ENCODE results near the gene RAD17. TPM values are rescaled to one million over a fixed set of nuclear protein-coding genes. Genes with fewer than 3 reads are reported as not detected.
"Not testable (repeated sequence)": the region's sequence is repeated elsewhere in the genome, so short reads cannot be mapped to it uniquely, and the experiment has no call there.

RAD17 gene
- total and polyA plus RNA-seq, 2 donors (not counting 3 experiments of a cell fraction or from before 2014, with no cell fraction given), result 10.1 to 18.4 TPM

DNA sequence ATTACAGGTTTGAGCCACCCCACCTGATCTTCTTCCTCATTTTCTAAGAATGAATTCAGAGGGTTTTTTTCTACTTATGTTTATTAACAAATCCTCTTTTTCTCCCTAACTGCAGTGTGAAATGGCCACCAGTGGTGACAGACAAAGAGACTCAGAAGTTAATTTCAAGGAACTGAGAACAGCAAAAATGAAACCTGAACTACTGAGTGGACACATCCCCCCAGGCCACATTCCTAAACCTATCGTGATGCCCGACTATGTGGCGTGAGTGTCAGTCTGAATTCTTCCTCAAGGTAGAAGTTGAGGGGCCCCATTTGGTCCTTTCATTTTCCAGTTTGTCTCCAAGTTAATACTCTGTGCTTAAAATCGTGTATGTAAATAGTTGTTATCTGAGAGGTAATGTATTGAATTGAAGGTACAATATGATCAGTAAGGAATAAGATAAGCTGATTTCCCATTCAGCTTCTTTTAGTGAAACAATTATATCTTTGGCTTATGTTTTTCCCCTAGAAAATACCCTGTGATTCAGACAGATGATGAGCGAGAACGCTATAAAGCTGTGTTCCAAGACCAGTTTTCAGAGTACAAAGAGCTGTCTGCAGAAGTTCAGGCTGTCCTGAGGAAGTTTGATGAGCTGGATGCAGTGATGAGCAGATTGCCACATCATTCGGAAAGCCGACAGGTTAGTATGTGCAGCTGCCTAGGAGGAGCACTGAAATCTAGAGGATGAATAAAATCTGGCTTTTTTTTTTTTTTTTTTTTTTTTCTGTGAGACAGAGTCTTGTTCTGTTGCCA is 63.0 kb downstream of the RAD17 start:
- H3K79me2 ChIP-seq (ENCODE audit: control insufficient read depth, insufficient read depth, low read length), result no peaks in the 10 kb centered on the region
- no peak overlapping the region for H3K4me3 ChIP-seq (replicated peaks in 1 of 3; ENCODE audit: insufficient read depth in 1 of 3, low read depth in 1 of 3, low read length in 3 of 3)
- BruUV-seq (replicated peaks), result no TSS peak
- ChIA-PET CTCF (interaction anchor here (0.7 kb wide), 1 partner anchor 340 kb away, joined by 3 read pairs; no protein-coding TSS in a partner anchor), POLR2A (interaction anchor here (0.6 kb wide), 1 partner anchor 14 kb away, joined by 5 read pairs; no protein-coding TSS in a partner anchor)
- H2AFZ ChIP-seq (ENCODE audit: low read depth, low read length), result no peak overlapping the region
- H3K9me1 ChIP-seq (replicated peaks; ENCODE audit: control insufficient read depth, extremely low read depth, insufficient read depth, low read length), result no peaks in the 10 kb centered on the region
- TF ChIP-seq JUN (IDR thresholded peaks at IDR 0.05; ENCODE audit: borderline replicate concordance, insufficient read depth, insufficient read length, low read depth), result no peak
- no peak for TF ChIP-seq POLR2A (IDR thresholded peaks at IDR 0.05; ENCODE audit: low read depth, low read length)
- no peak for TF ChIP-seq POLR2AphosphoS5 (IDR thresholded peaks at IDR 0.05; ENCODE audit: insufficient read depth, low read depth, low read length)
- TF ChIP-seq, protein P1, sequence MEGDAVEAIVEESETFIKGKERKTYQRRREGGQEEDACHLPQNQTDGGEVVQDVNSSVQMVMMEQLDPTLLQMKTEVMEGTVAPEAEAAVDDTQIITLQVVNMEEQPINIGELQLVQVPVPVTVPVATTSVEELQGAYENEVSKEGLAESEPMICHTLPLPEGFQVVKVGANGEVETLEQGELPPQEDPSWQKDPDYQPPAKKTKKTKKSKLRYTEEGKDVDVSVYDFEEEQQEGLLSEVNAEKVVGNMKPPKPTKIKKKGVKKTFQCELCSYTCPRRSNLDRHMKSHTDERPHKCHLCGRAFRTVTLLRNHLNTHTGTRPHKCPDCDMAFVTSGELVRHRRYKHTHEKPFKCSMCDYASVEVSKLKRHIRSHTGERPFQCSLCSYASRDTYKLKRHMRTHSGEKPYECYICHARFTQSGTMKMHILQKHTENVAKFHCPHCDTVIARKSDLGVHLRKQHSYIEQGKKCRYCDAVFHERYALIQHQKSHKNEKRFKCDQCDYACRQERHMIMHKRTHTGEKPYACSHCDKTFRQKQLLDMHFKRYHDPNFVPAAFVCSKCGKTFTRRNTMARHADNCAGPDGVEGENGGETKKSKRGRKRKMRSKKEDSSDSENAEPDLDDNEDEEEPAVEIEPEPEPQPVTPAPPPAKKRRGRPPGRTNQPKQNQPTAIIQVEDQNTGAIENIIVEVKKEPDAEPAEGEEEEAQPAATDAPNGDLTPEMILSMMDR (IDR thresholded peaks at IDR 0.05; ENCODE audit: extremely low read depth in 1 of 2, insufficient read depth in 1 of 2, low read depth in 1 of 2, low read length in 2 of 2), result no peak
- no peak for TF ChIP-seq FOS (IDR thresholded peaks at IDR 0.05; ENCODE audit: borderline replicate concordance, insufficient read depth, low read length)
- TF ChIP-seq, protein P2, sequence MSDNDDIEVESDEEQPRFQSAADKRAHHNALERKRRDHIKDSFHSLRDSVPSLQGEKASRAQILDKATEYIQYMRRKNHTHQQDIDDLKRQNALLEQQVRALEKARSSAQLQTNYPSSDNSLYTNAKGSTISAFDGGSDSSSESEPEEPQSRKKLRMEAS (IDR thresholded peaks at IDR 0.05; ENCODE audit: insufficient read depth, insufficient read length), result no peak
- DNase-seq (ENCODE audit: low read depth, low spot score), result no peak
- dilution Hi-C loops (cut with MboI; ENCODE audit: extremely low pct_ligation_motif_present, low sequenced_read_pairs), result no loop called here
- no peaks in the 10 kb centered on the region for H4K20me1 ChIP-seq (replicated peaks; ENCODE audit: control insufficient read depth, extremely low read depth, insufficient read depth, low read length)
- no peaks in the 10 kb centered on the region for H3K27me3 ChIP-seq (ENCODE audit: control insufficient read depth in 2 of 2, insufficient read depth in 2 of 2, low read length in 2 of 2)
- no peak overlapping the region for H3K9ac ChIP-seq (replicated peaks; ENCODE audit: extremely low read depth, insufficient read depth, low read length)
- intact Hi-C loops (cut with micrococcal nuclease), result no loop called here
- H3K4me2 ChIP-seq (ENCODE audit: insufficient read depth, low read length), result no peak overlapping the region
- H3K4me1 ChIP-seq (ENCODE audit: control insufficient read depth, extremely low read depth, insufficient read depth, low read length), result no peaks in the 10 kb centered on the region
- H3K9me3 ChIP-seq (replicated peaks; ENCODE audit: control insufficient read depth, insufficient read depth, low read length), result no peaks in the 10 kb centered on the region
- H3K36me3 ChIP-seq (ENCODE audit: control insufficient read depth in 2 of 2, extremely low read depth in 1 of 2, insufficient read depth in 2 of 2, low read length in 2 of 2), result no peaks in the 10 kb centered on the region
- H3K27ac ChIP-seq (ENCODE audit: insufficient read depth, low read depth, low read length), result no peak overlapping the region
- FAIRE-seq, result no peak

DNA sequence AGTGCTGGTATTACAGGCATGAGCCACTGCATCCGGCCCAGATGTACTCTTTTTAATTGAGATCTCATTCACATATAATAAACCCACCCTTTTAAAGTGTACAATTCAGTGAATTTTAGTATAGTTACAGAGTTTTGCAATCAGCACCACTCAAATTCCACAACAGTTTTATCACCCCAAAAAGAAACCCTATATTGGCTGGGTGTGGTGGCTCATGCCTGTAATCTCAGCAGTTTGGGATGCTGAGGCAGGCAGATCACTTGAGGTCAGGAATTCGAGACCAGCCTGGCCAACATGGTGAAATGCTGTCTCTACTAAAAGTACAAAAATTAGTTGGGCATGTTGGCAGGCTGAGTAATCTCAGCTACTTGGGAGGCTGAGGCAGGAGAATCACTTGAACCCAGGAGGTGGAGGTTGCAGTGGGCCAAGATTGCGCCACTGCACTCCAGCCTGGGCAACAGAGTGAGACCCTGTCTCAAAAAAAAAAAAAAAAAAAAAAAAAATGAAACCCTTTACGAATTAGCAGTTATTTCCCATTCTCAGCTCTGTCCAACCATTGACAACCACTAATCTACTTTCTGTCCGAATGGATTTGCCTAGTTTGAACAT is 65.8 kb downstream of the RAD17 start:
- H3K9me1 ChIP-seq (replicated peaks; ENCODE audit: control insufficient read depth, extremely low read depth, insufficient read depth, low read length); H3K79me2 ChIP-seq (ENCODE audit: control insufficient read depth, insufficient read depth, low read length); H2AFZ ChIP-seq (ENCODE audit: low read depth, low read length); intact Hi-C loops (cut with micrococcal nuclease); FAIRE-seq; H3K4me1 ChIP-seq (ENCODE audit: control insufficient read depth, extremely low read depth, insufficient read depth, low read length); H3K27me3 ChIP-seq (ENCODE audit: control insufficient read depth in 2 of 2, insufficient read depth in 2 of 2, low read length in 2 of 2); POLR2A ChIA-PET; H3K36me3 ChIP-seq (ENCODE audit: control insufficient read depth in 2 of 2, extremely low read depth in 1 of 2, insufficient read depth in 2 of 2, low read length in 2 of 2); H3K27ac ChIP-seq (ENCODE audit: insufficient read depth, low read depth, low read length); BruUV-seq (replicated peaks); H4K20me1 ChIP-seq (replicated peaks; ENCODE audit: control insufficient read depth, extremely low read depth, insufficient read depth, low read length); CTCF ChIA-PET; H3K9ac ChIP-seq (replicated peaks; ENCODE audit: extremely low read depth, insufficient read depth, low read length); H3K9me3 ChIP-seq (replicated peaks; ENCODE audit: control insufficient read depth, insufficient read depth, low read length); H3K4me3 ChIP-seq (replicated peaks in 1 of 3; ENCODE audit: insufficient read depth in 1 of 3, low read depth in 1 of 3, low read length in 3 of 3); H3K4me2 ChIP-seq (ENCODE audit: insufficient read depth, low read length); DNase-seq (ENCODE audit: low read depth, low spot score); dilution Hi-C loops (cut with MboI; ENCODE audit: extremely low pct_ligation_motif_present, low sequenced_read_pairs): not testable (repeated sequence)

Data from endothelial cell of umbilical vein (primary cell).